Memory B cell (primary cell): ENCODE measurements around the gene TDRD12.
"Not testable (repeated sequence)": the region's sequence is repeated elsewhere in the genome, so short reads cannot be mapped to it uniquely, and the experiment has no call there.

Source experiments
- ATAC-seq: fragments of 150-1000 bp; cut with Tn5 transposase; 2 replicates; pipeline ENCODE4 v1.10.0; 2021; ENCODE audit warnings: low read depth, mild to moderate bottlenecking, moderate library complexity
- DNase-seq, 2 donors: peaks; one replicate each; pipeline ENCODE4 v3.0.0; 2022; ENCODE audit warnings: low spot score in 2 of 2
- H3K27ac Mint-ChIP-seq: one replicate; pipeline ENCODE4 v1.8.0; 2022; ENCODE audit warnings: mild to moderate bottlenecking, moderate library complexity, mixed read lengths
- H3K27me3 Mint-ChIP-seq: one replicate; pipeline ENCODE4 v1.8.0; 2022; ENCODE audit warnings: mixed read lengths
- H3K36me3 Mint-ChIP-seq: one replicate; pipeline ENCODE4 v1.8.0; 2022; ENCODE audit warnings: mild to moderate bottlenecking, mixed read lengths
- H3K4me1 Mint-ChIP-seq: one replicate; pipeline ENCODE4 v1.8.0; 2022; ENCODE audit warnings: mixed read lengths
- H3K4me3 Mint-ChIP-seq: one replicate; pipeline ENCODE4 v1.8.0; 2022; ENCODE audit warnings: mild to moderate bottlenecking, moderate library complexity, mixed read lengths
- H3K9me3 Mint-ChIP-seq: one replicate; pipeline ENCODE4 v1.8.0; 2022; ENCODE audit warnings: mixed read lengths

Gene TDRD12

DNA sequence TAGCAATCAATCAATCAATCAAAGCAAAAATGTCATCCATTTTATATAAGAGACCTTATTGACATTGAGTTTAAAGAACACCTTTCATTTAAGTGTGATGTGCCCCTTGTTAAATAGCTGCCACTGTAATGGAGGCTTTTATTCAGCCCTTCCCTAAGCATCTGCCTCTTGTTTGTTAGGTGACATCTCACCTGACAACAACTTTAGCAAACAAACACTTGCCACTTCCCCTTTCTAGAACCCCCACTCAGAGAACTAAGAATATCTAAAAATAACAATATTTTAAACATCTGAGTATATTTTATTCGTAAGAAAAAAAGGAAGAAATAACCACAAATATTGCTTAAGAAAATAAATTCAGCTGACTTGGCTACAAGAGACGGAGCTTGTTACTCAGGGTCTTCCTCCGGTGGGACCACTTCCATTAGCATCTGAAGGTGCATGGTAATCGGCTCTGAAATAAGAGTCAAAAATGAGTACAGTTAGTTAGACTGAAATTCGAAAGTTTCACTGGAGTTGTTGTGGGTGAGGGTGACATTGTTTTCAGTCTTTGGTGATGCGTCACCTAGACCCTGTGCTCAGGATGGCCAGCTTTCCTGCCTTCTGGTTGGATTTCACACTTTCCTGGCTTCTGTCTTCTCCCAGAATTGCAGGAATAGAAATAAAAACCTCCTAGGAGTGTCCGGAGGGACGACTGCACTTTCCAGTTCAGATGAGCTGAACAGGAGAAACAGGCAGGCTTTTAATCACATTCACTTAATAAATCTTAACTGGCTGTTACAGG is 110.9 kb downstream of the TDRD12 start:
- Mint-ChIP-seq H3K4me1 (no peaks in the 10 kb centered on the region), H3K4me3 (no peak overlapping the region), H3K27ac (no peak overlapping the region), H3K27me3 (peaks cover 6% of the 10 kb centered on the region), H3K9me3 (no peaks in the 10 kb centered on the region), H3K36me3 (no peaks in the 10 kb centered on the region)
- DNase-seq, result no peak
- no peak for ATAC-seq

DNA sequence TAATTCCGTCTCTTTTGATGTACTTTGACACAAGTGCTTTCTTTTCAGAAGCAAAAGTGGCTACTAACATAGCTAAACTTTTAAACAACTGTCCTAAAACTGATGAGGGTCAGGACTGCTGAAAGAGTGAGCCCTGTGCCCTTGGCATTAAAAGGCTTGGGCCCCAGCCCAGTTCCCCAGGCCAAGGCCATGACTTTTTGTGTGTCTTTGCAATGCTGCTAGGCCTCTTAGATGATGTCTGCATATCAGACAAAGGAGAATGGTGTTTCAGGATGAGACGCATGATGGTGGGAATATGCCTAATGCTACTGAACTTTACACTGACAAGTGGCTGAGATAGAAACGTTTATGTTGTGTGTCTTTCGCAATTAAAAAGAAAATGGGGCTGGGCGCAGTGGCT is 112.0 kb downstream of the TDRD12 start:
- Mint-ChIP-seq H3K27ac (no peak overlapping the region), H3K36me3 (no peaks in the 10 kb centered on the region), H3K27me3 (peaks cover 8% of the 10 kb centered on the region), H3K9me3 (no peaks in the 10 kb centered on the region), H3K4me3 (no peak overlapping the region), H3K4me1 (no peaks in the 10 kb centered on the region)
- ATAC-seq (no peak), DNase-seq (no peak)

DNA sequence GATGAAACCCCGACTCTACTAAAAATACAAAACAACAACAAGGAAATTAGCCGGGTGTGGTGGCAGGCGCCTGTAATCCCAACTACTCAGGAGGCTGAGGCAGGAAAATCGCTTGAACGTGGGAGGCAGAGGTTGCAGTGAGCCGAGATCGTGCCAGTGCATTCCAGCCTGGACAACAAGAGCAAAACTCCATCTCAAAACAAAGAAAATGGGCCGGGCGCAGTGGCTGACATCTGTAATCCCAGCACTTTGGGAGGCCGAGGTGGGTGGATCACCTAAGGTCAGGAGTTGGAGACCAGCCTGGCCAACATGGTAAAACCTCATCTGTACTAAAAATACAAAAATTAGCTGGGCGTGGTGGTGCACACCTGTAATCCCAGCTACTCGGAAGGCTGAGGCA is 112.5 kb downstream of the TDRD12 start:
- H3K27ac Mint-ChIP-seq, H3K36me3 Mint-ChIP-seq, DNase-seq, H3K4me1 Mint-ChIP-seq, ATAC-seq, H3K4me3 Mint-ChIP-seq, H3K9me3 Mint-ChIP-seq, H3K27me3 Mint-ChIP-seq: not testable (repeated sequence)

DNA sequence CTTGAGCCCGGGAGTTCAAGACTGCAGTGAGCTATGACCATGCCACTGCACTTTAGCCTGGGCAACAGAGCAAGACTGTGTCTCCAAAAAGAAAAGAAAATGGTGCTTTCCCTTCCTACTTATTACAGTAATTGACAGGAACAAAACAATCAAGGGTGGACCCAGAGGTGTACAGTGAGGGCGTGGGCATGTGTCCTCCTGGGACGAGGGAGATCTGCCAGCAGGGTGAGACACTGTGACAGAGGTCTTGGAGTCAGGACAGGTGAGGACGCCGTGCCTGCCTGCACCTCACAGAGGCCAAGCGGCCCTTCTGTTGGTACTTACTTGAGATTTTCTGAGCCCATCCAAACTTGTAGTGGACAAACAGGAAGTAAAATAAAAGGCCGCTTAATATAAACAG is 113.3 kb downstream of the TDRD12 start:
- H3K4me1 Mint-ChIP-seq, H3K27ac Mint-ChIP-seq, ATAC-seq, H3K4me3 Mint-ChIP-seq, H3K9me3 Mint-ChIP-seq, H3K36me3 Mint-ChIP-seq, H3K27me3 Mint-ChIP-seq, DNase-seq: not testable (repeated sequence)

DNA sequence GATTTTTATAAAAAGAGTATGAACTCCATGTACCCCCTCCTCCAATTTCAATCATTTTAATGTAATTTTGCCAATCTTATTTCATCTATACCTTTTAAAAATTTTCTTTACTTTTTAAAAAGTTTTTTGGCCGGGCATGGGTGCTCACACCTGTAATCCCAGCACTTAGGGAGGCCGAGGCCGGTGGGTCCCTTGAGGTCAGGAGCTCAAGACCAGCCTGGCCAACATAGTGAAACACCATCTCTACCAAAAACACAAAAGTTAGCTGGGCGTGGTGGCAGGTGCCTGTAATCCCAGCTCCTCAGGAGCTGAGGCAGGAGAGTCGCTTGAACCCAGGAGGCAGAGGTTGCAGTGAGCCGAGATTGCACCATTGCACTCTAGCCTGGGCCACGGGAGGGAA is 113.8 kb downstream of the TDRD12 start:
- not testable (repeated sequence) for H3K9me3 Mint-ChIP-seq, H3K4me1 Mint-ChIP-seq, H3K27ac Mint-ChIP-seq, H3K4me3 Mint-ChIP-seq, ATAC-seq, DNase-seq, H3K36me3 Mint-ChIP-seq, H3K27me3 Mint-ChIP-seq

DNA sequence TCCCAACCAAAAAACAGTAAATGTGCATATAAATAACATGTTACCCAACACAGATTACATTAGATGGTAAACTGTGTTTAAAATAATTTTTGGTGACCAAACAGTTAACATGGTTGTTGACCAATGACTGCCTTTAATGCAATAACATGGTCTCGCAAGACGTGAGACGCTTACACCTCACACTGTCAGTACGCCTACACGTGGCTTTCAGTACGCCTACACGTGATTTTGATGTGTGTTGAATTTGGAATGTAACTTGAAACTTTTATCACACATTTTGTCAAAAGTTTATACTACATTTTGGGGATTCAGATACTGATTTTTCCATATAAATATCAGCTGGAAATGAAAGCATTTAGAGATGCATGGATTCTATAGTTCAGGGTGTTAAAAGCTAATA is 118.0 kb downstream of the TDRD12 start:
- ATAC-seq, result no peak
- Mint-ChIP-seq H3K4me3 (no peak overlapping the region), H3K9me3 (peaks cover 14% of the 10 kb centered on the region), H3K36me3 (peaks cover 6% of the 10 kb centered on the region), H3K27me3 (peaks cover 1% of the 10 kb centered on the region), H3K4me1 (no peaks in the 10 kb centered on the region), H3K27ac (no peak overlapping the region)
- no peak for DNase-seq

DNA sequence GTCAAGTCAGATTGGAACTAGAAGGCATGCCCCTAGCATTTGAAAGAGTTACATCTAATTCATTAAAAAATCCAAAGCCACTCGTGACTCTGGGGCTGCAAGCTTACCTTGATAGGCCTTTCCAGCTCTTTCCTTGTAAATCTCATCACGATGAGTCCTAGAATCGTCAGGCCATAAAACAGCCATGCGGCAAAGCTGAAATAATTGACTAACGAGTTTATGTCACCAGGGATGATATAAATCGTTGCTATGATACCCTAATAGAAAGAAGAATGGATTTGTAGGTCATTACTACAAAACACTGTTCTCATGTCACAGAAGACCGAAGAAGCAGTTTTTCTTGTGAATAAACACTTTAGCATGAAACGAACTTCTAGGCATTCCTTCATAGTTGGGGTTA is 122.5 kb downstream of the TDRD12 start:
- H3K9me3 Mint-ChIP-seq, result peaks cover 14% of the 10 kb centered on the region
- peaks cover 7% of the 10 kb centered on the region for H3K36me3 Mint-ChIP-seq
- no peak for ATAC-seq
- no peak overlapping the region for H3K4me3 Mint-ChIP-seq
- no peak overlapping the region for H3K27ac Mint-ChIP-seq
- no peak for DNase-seq
- no peaks in the 10 kb centered on the region for H3K27me3 Mint-ChIP-seq
- no peaks in the 10 kb centered on the region for H3K4me1 Mint-ChIP-seq

DNA sequence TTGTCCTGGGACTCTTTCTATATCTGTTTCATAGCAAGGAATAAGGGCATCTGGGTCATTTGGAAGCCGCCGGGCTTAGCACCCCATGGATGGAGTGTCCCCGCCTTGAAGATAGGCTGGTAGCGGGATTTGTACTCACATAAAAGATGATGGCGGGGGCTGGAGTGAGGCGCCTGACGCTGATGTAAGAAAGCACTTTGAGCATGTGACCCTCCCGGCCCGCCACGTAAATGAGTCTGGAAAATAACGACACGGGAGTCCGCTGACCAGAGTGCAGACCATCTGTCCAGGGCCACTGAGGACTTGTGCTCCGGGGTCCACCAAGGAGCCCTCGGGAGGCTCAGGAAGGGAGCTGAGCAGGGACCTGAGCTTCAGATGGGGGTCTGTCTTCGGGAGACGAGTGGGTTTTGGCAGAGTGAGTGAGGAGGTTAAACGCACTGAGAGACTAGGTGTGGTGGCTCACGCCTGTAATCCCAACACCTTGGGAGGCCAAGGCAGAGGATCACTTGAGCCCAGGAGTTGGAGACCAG is 124.2 kb downstream of the TDRD12 start:
- ATAC-seq, result no peak
- DNase-seq, result no peak
- Mint-ChIP-seq H3K27me3 (no peaks in the 10 kb centered on the region), H3K4me1 (no peaks in the 10 kb centered on the region), H3K27ac (no peak overlapping the region), H3K4me3 (no peak overlapping the region), H3K36me3 (peaks cover 7% of the 10 kb centered on the region), H3K9me3 (peaks cover 15% of the 10 kb centered on the region)

DNA sequence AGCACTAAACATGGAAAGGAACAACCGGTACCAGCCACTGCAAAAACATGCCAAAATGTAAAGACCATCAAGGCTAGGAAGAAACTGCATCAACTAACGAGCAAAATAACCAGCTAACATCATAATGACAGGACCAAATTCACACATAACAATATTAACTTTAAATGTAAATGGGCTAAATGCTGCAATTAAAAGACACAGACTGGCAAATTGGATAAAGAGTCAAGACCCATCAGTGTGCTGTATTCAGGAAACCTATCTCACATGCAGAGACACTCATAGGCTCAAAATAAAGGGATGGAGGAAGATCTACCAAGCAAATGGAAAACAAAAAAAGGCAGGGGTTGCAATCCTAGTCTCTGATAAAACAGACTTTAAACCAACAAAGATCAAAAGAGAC is 128.5 kb downstream of the TDRD12 start:
- H3K4me1 Mint-ChIP-seq, result not testable (repeated sequence)

DNA sequence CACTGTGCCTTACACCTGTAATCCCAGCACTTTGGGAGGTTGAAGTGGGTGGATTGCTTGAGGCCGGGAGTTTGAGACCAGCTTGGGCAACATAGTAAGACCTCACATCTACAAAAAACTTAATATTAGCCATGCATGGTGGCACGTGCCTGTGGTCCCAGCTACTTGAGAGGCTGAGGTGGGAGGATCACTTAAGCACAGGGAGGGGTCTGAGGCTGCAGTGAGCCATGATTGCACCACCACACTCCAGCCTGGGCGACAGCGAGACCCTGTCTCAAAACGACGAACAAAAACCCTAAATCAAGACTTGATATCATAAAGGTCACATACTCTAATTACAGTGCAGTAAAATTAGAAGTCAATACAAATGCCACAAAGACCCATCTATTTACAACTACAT is 132.6 kb downstream of the TDRD12 start:
- Mint-ChIP-seq H3K4me1 (no peaks in the 10 kb centered on the region), H3K4me3 (no peak overlapping the region), H3K27me3 (no peaks in the 10 kb centered on the region), H3K9me3 (peaks cover 1% of the 10 kb centered on the region), H3K27ac (no peak overlapping the region), H3K36me3 (no peaks in the 10 kb centered on the region)
- ATAC-seq (no peak), DNase-seq (no peak)

More for the DNA sequence above, 128.5 kb downstream of the TDRD12 start:
- not testable (repeated sequence) for H3K27ac Mint-ChIP-seq, DNase-seq, H3K9me3 Mint-ChIP-seq, ATAC-seq, H3K4me3 Mint-ChIP-seq, H3K36me3 Mint-ChIP-seq, H3K27me3 Mint-ChIP-seq

DNA sequence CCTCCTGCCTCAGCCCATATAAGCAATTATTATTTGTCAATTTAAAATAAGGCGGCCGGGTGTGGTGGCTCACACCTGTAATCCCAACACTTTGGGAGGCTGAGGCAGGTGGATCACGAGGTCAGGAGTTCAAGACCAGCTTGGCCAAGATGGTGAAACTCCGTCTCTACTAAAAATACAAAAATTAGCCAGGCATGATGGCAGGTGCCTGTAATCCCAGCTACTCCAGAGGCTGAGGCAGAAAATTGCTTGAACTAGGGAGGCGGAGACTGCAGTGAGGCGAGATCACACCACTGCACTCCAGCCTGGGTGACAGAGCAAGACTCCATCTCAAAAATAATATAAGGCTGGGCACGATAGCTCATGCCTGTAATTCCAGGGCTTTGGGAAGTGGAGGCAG is 137.3 kb downstream of the TDRD12 start:
- ATAC-seq, result not testable (repeated sequence)

DNA sequence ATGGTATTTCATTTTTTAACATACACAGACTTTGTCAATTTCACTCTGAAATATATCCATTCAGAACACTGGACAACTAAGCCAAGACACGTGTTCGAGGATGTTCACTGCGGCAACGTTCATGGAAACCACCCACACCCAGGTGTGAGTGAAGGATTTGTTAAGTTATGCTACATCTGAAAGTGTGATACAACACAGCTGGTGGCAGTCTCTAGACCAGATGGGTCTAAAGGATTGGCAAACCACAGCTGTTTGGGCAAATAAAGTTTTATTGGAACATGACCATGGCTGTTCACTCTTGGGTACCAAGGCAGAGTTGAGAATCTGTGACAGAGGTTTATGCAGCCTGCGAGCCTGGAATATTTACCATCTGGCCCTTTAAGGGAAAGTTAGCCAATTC is 138.0 kb downstream of the TDRD12 start:
- DNase-seq, result no peak
- Mint-ChIP-seq H3K27me3 (peaks cover 2% of the 10 kb centered on the region), H3K36me3 (peaks cover 2% of the 10 kb centered on the region), H3K9me3 (no peaks in the 10 kb centered on the region), H3K4me3 (no peak overlapping the region), H3K27ac (no peak overlapping the region), H3K4me1 (no peaks in the 10 kb centered on the region)
- no peak for ATAC-seq

More for the DNA sequence above, 137.3 kb downstream of the TDRD12 start:
- not testable (repeated sequence) for H3K27me3 Mint-ChIP-seq, H3K4me1 Mint-ChIP-seq, H3K4me3 Mint-ChIP-seq, H3K27ac Mint-ChIP-seq, H3K9me3 Mint-ChIP-seq, DNase-seq, H3K36me3 Mint-ChIP-seq

DNA sequence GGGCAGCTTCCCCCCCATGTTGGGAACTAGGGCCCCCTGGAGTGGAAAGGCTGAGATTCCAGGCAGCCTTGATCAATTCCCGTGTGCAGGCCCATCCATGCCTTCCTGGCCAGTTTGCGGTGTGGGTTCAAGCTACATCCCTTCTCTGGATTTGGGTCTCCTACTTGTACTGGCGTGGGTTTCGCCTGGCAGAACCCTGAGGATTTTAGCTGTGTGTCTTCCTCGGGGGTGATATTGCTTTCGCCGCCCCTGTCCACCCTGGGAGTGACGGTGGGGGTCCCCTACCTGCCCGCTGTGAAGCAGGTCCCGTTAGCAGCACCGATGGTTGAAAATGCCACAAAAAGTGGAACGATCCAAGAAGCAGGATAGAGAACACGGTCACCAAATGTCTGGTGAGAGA is 138.6 kb downstream of the TDRD12 start:
- H3K36me3 Mint-ChIP-seq, result peaks cover 2% of the 10 kb centered on the region
- no peaks in the 10 kb centered on the region for H3K9me3 Mint-ChIP-seq
- peaks cover 2% of the 10 kb centered on the region for H3K27me3 Mint-ChIP-seq
- ATAC-seq (no peak), DNase-seq (no peak)
- H3K27ac Mint-ChIP-seq, result no peak overlapping the region
- H3K4me3 Mint-ChIP-seq, result no peak overlapping the region
- no peaks in the 10 kb centered on the region for H3K4me1 Mint-ChIP-seq

DNA sequence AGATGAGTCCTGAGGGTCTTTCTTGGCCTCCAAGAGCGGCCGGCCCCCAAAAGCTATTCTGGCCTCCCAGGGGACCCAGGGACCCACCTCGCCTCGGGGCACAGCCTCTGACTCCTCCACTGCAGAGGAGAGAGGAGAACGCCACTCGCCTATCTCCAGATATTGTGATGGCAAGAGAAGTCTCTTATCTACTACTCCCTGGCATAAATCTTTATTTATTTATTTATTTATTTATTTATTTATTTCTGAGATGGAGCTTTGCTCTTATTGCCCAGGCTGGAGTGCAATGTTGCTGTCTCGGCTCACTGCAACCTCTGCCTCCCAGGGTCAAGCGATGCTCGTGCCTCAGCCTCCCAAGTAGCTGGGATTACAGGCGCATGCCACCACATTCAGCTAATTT is 139.0 kb downstream of the TDRD12 start:
- H3K9me3 Mint-ChIP-seq, result no peaks in the 10 kb centered on the region
- DNase-seq (no peak), ATAC-seq (no peak)
- H3K27me3 Mint-ChIP-seq, result peaks cover 2% of the 10 kb centered on the region
- H3K4me3 Mint-ChIP-seq, result no peak overlapping the region
- no peaks in the 10 kb centered on the region for H3K4me1 Mint-ChIP-seq
- H3K36me3 Mint-ChIP-seq, result peaks cover 2% of the 10 kb centered on the region
- H3K27ac Mint-ChIP-seq, result no peak overlapping the region

DNA sequence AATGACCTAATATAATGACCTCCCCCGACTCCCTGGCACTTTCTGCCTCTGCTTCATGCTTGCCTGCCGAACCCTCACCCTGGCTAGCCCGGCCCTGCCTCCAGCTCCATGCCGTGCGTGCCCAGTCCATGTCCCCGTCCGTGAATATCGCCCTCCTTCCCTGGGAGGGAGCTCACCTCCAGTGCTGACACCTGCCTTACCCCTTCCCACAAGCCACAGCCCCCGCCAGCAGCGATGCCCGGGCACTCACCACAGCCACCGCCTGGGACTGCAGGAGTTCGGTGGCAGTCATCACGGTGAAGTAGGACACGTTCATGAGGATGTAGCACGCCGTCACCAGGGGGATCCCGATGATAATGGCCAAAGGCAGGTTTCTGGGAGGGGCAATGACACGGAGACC is 140.0 kb downstream of the TDRD12 start:
- DNase-seq (no peak), ATAC-seq (no peak)
- no peak overlapping the region for H3K4me3 Mint-ChIP-seq
- peaks cover 2% of the 10 kb centered on the region for H3K27me3 Mint-ChIP-seq
- H3K4me1 Mint-ChIP-seq, result no peaks in the 10 kb centered on the region
- no peak overlapping the region for H3K27ac Mint-ChIP-seq
- H3K36me3 Mint-ChIP-seq, result peaks cover 2% of the 10 kb centered on the region
- H3K9me3 Mint-ChIP-seq, result no peaks in the 10 kb centered on the region
